ENCODE data around the gene GLIS1. TPM values are rescaled to one million over a fixed set of nuclear protein-coding genes. Genes with fewer than 3 reads are reported as not detected.

The GLIS1 gene
- total and polyA plus RNA-seq, 2 of the 8 experiments (the other 6 are each of a cell fraction or from before 2014, with no cell fraction given), result 0.15 to 0.22 TPM

- H3K9ac ChIP-seq (replicated peaks in 1 of 4; ENCODE audit: extremely low read depth in 1 of 4, low read depth in 3 of 4, low read length in 3 of 4), result no peak overlapping the region
- no peak overlapping the region for H3K27ac ChIP-seq (ENCODE audit: low read depth, low read length)
- no peak overlapping the region for H2BK15ac ChIP-seq (ENCODE audit: low read length)
- H3K36me3 ChIP-seq (ENCODE audit: control insufficient read depth in 2 of 4, insufficient read depth in 4 of 4, low read length in 3 of 4), result no peaks in the 10 kb centered on the region
- H3K4ac ChIP-seq (replicated peaks; ENCODE audit: insufficient read length, low read depth, low read length), result no peak overlapping the region
- no peaks in the 10 kb centered on the region for H4K20me1 ChIP-seq (replicated peaks in 1 of 2; ENCODE audit: control insufficient read depth in 1 of 2, insufficient read depth in 2 of 2, low read length in 2 of 2)
- H2BK120ac ChIP-seq (replicated peaks; ENCODE audit: low read depth, low read length), result no peak overlapping the region
- no peak overlapping the region for H2BK12ac ChIP-seq (ENCODE audit: low read depth, low read length)
- H3K9me3 ChIP-seq (ENCODE audit: insufficient read depth in 2 of 2, low read depth in 1 of 2, low read length in 1 of 2), result peaks cover 0 to 9% of the 10 kb centered on the region in 2 experiments; a peak in 3 of 4 replicates
- no peak overlapping the region for H4K5ac ChIP-seq (ENCODE audit: insufficient read length, low read depth, low read length)
- H4K8ac ChIP-seq (ENCODE audit: extremely low read depth, insufficient read depth, low read length), result no peak overlapping the region
- H2AFZ ChIP-seq (ENCODE audit: low read length), result no peak overlapping the region
- H2BK20ac ChIP-seq (ENCODE audit: low read length), result no peak overlapping the region
- FAIRE-seq (no peak), DNase-seq (ENCODE audit: low read depth in 1 of 2, low spot score in 2 of 2) (no peak)
- H3K4me2 ChIP-seq (ENCODE audit: insufficient read depth in 1 of 2, low read depth in 2 of 2, low read length in 2 of 2), result no peak overlapping the region
- H2AK5ac ChIP-seq (ENCODE audit: low read depth, low read length), result no peak overlapping the region
- 89% methylated on average over 4 of the region's 4 CpGs; no CpG with 5 or more reads in 1 of the 2 experiments for WGBS, 2 experiments (ENCODE audit: extremely low coverage in 1 of 2, insufficient coverage in 1 of 2, insufficient read length in 1 of 2, insufficient replicate concordance in 2 of 2, low coverage in 1 of 2, low lambda C conversion rate in 2 of 2, missing lambda C conversion rate in 1 of 2)
- H2BK5ac ChIP-seq (ENCODE audit: low read depth, low read length), result no peak overlapping the region
- H3K79me2 ChIP-seq (ENCODE audit: control insufficient read depth in 1 of 2, insufficient read depth in 2 of 2, low read length in 2 of 2), result no peaks in the 10 kb centered on the region
- H3K79me1 ChIP-seq (ENCODE audit: low read depth, low read length), result no peaks in the 10 kb centered on the region
- H3K56ac ChIP-seq (replicated peaks; ENCODE audit: insufficient read length, low read depth, low read length), result no peak overlapping the region
- TF ChIP-seq FOSL1 (IDR thresholded peaks at IDR 0.05; ENCODE audit: insufficient read depth, low read depth, low read length) (no peak), BCL11A (IDR thresholded peaks at IDR 0.05; ENCODE audit: low read depth in 2 of 2, low read length in 2 of 2) (no peak), GABPA (IDR thresholded peaks at IDR 0.05; ENCODE audit: borderline replicate concordance, insufficient read depth, low read length) (no peak), BRCA1 (IDR thresholded peaks at IDR 0.05; ENCODE audit: low read depth, low read length) (no peak), RAD21 (IDR thresholded peaks at IDR 0.05 in 1 of 2, conservative IDR thresholded peaks at IDR 0.05 in 1 of 2; ENCODE audit: low read depth in 2 of 2, low read length in 2 of 2) (no peak), PHF8 (conservative IDR thresholded peaks at IDR 0.05; ENCODE audit: low read depth, low read length) (no peak)
- H3K18ac ChIP-seq (ENCODE audit: extremely low read depth, low read length), result no peak overlapping the region
- H3K14ac ChIP-seq (ENCODE audit: insufficient read length), result no peak overlapping the region
- ChIA-PET CTCF (ENCODE audit: partially characterized antibody) (interaction anchor here (1.0 to 3.7 kb wide), 6 partner anchors 8 to 67 kb away, joined by 3 to 18 read pairs (median 4); no protein-coding TSS in a partner anchor), POLR2A (ENCODE audit: partially characterized antibody) (no interaction called here)
- H3K4me1 ChIP-seq (replicated peaks in 1 of 4; ENCODE audit: control insufficient read depth in 3 of 4, insufficient read depth in 4 of 4, low read length in 3 of 4), result peaks cover 2 to 3% (median 3%) of the 10 kb centered on the region in 4 experiments; a peak in 5 of 7 replicates
- no peaks in the 10 kb centered on the region for H3K23me2 ChIP-seq (ENCODE audit: low read depth, low read length)
- no peaks in the 10 kb centered on the region for H3K27me3 ChIP-seq (replicated peaks in 1 of 4; ENCODE audit: control insufficient read depth in 3 of 4, extremely low read depth in 1 of 4, insufficient read depth in 3 of 4, low read length in 3 of 4)
- no peak overlapping the region for H3K23ac ChIP-seq (ENCODE audit: insufficient read length)
- H3K4me3 ChIP-seq (ENCODE audit: extremely low read depth in 1 of 4, insufficient read depth in 2 of 4, low read depth in 3 of 4, low read length in 4 of 4), result no peak overlapping the region
- H4K91ac ChIP-seq (replicated peaks; ENCODE audit: insufficient read length, low read length), result no peak overlapping the region
These were observed 123.9 kb downstream of the GLIS1 start for GRCh38 chr1:53615101-53615500.

Data from H1 (cell line).